NCI-H82 treated with DMSO at 0.1 percent for 48 hours (cell line): ENCODE data around the gene ATXN7L3B.

Source experiments
- DNase-seq: peaks from one replicate; lab custom pipeline; 2025; ENCODE audit not compliant: unreplicated experiment; lab: John Stamatoyannopoulos, UW

The ATXN7L3B gene

GRCh38 chr12:74547249-74547648 is 9.6 kb downstream of the ATXN7L3B start:
- no peak for DNase-seq

- DNase-seq: no peak
Measured at GRCh38 chr12:74551291-74551690, 13.7 kb downstream of the ATXN7L3B start.

- DNase-seq: no peak
Measured at GRCh38 chr12:74552201-74552600, 14.6 kb downstream of the ATXN7L3B start.

GRCh38 chr12:74559728-74560127 is 22.1 kb downstream of the ATXN7L3B start:
- no peak for DNase-seq

- no peak for DNase-seq
Measured at GRCh38 chr12:74563927-74564326, 26.3 kb downstream of the ATXN7L3B start.

GRCh38 chr12:74578486-74578885 is 40.9 kb downstream of the ATXN7L3B start:
- DNase-seq: no peak

- DNase-seq: no peak
Measured at GRCh38 chr12:74579446-74579845, 41.8 kb downstream of the ATXN7L3B start.

GRCh38 chr12:74579981-74580380 is 42.3 kb downstream of the ATXN7L3B start:
- DNase-seq: no peak

- DNase-seq: no peak
Measured at GRCh38 chr12:74581439-74581838, 43.8 kb downstream of the ATXN7L3B start.

GRCh38 chr12:74584483-74585062 is 46.9 kb downstream of the ATXN7L3B start:
- DNase-seq: no peak

- DNase-seq: no peak
Measured at GRCh38 chr12:74586251-74586650, 48.6 kb downstream of the ATXN7L3B start.
